HG02798 (cell line): ENCODE data around the gene ZNF576.
"Not testable (repeated sequence)": the region's sequence is repeated elsewhere in the genome, so short reads cannot be mapped to it uniquely, and the experiment has no call there.

Experiments
- ATAC-seq: cut with Tn5 transposase; IDR thresholded peaks from one replicate; pipeline ENCODE4 v1.9.1; 2021; ENCODE audit warnings: mild to moderate bottlenecking; ENCODE audit not compliant: unreplicated experiment, poor library complexity

The ZNF576 gene

GRCh38 chr19:43597876-43598275, 1.5 kb downstream of the ZNF576 start:
- no peak for ATAC-seq

GRCh38 chr19:43598445-43599240, 2.2 kb downstream of the ZNF576 start:
- ATAC-seq = no peak

DNA sequence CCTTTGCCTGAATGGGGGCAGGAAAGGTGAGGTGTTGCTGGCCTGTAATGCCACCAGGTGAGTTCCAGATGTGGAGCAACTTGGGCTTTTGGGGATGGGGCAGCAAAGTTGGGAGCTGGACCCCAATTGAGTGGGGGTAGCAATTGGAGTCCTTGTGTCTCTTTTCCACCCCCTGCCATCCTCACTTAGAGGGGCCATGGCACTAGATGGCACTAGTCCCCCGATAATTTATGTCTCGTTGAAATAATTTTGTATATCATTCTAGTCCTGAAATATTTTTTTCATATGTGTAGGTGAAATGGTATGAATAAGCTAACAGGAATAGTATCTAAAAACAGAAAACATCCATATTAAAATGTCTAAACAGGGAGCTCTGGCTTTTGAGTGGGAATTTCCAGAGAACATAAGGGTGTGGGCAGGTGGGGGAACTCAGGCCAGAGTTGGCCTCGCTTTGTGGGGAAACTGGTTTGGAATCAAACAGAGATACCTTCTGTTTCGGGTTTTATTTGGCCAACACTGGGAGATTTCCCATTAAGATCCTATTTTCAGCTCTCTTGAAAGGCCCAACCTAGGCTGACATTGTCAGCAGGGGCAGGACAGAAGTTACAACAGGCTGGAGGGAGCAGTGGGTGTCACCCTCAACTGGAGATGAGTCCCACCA, 3.4 kb downstream of the ZNF576 start:
- ATAC-seq = no peak

DNA sequence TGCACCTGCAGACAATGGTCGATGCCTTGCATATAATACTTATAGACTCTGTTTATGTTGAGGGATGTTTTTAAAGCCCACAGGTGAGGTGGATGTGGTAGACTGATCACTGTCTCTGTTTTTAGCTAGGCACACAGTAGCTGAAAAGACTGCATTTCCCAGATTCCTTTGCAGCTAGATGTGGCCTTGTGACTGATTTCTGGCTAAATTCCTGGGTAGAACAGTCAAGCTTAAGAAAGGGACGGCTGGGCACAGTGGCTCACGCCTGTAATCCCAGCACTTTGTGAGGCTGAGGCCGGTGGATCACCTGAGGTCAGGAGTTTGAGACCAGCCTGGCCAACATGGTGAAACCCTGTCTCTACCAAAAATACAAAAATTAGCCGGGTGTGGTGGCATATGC, 3.9 kb downstream of the ZNF576 start:
- not testable (repeated sequence) for ATAC-seq

GRCh38 chr19:43605875-43606568, 9.6 kb downstream of the ZNF576 start:
- ATAC-seq = no peak

GRCh38 chr19:43606569-43607229, 10.3 kb downstream of the ZNF576 start:
- ATAC-seq = no peak

GRCh38 chr19:43607238-43608205, 11.1 kb downstream of the ZNF576 start:
- no peak for ATAC-seq

- ATAC-seq = no peak
Observed at GRCh38 chr19:43609872-43610271, 13.5 kb downstream of the ZNF576 start.

GRCh38 chr19:43610493-43610892, 14.1 kb downstream of the ZNF576 start:
- no peak for ATAC-seq

- no peak for ATAC-seq
Observed at GRCh38 chr19:43611788-43612187, 15.4 kb downstream of the ZNF576 start, which contains the start of gene SRRM5. SRRM5 (plus strand) TSS chr19:43612088; CDS start chr19:43612122, 34 bp downstream.

DNA sequence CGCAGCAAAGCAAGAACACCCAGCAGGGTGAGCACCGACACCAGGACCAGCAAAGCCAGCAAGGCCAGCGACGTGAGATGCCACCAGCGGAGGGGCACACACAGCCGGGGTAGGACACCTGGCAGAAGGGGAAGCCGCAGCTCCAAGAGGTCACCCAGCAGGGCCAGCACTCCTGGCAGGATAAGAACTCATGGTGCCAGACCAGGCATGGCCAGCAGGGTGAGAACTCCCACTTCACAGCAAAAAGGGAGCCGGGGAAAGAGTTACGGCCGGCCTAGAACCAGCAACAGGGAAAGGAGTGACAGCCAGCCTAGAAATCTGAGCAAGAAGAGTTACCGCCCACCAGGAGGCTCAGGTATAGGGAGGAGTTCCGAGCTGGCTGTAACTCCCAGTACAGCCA, 16.0 kb downstream of the ZNF576 start:
- ATAC-seq = no peak

GRCh38 chr19:43616306-43616705, 19.9 kb downstream of the ZNF576 start:
- no peak for ATAC-seq

DNA sequence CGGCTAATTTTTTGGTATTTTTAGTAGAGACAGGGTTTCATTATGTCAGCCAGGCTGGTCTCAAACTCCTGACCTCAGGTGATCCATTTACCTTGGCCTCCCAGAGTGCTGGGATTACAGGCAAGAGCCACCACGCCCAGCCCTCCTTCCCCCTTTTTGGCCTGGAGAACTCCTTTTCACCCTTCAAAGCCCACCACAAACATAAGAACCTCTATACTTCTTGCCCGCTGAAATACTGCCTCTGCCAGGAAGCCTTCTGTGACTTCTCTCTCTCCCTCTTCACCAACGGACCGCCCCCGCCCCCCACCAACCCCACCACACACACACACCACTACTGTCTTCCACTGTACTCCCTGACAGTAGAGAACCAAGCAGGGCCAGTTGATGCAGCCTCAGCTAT, 20.6 kb downstream of the ZNF576 start:
- ATAC-seq = no peak

- ATAC-seq = peak; percentile 11
Observed at GRCh38 chr19:43618921-43619261, 22.5 kb downstream of the ZNF576 start.

- ATAC-seq = peak; percentile 89
Observed at GRCh38 chr19:43619262-43620060, 23.1 kb downstream of the ZNF576 start, which contains the start of gene ZNF428. ZNF428 (minus strand) TSS chr19:43619629; CDS start chr19:43614304, 5,325 bp downstream.

DNA sequence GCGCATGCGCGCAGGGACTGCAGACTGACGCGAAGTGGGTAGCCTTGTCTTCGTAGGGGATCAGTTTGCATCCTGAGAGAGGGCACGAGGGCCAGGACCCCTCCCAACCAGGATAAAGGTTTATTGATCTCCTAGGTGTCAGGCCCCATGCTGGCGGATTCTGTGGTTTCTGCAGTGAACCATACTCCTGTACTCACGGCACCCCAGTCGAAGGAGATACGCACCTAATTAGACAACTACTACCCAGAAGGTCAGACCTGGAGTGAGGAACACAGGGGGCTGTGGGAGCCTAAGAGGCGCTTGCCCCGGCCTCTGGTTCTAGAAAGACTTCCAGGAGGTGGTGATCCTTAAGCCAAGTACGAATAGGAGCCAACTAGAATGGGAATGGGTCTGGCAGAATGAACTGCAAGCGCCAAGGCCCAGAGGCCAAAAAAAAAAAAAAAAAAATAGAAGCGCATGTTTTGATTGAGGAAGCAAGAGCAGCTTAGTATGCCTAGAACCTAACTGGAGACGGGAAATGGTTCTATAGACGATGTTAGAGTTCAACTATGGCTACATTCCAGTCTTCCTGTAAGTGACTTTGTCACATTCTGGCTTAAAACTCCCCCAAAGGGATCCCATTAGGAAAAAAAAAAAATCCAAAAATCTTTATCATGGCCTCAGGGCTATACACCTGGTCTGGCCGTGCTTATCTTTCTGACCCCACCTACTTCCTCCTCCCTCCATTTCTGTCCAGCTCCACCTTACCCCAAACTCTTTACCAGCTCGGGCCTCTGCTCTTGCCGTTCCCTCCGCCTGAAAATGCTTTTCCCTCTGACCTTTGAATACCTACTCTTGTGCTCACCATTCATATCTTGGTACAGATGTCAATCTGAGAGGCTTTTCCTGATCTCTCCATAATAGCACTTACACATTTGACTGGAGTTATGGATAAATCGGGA, 23.9 kb downstream of the ZNF576 start:
- no peak for ATAC-seq

GRCh38 chr19:43622070-43622469, 25.7 kb downstream of the ZNF576 start:
- ATAC-seq = no peak

GRCh38 chr19:43622956-43623355, 26.6 kb downstream of the ZNF576 start:
- no peak for ATAC-seq
